NCI-H2196 (cell line): ENCODE results near the gene MB.

ENCODE experiments used
- DNase-seq: peaks from one replicate; lab custom pipeline; 2025; ENCODE audit not compliant: unreplicated experiment; lab: John Stamatoyannopoulos, UW

MB gene

GRCh38 chr22:35597692-35598395, 19.3 kb downstream of the MB start:
- DNase-seq = no peak

DNA sequence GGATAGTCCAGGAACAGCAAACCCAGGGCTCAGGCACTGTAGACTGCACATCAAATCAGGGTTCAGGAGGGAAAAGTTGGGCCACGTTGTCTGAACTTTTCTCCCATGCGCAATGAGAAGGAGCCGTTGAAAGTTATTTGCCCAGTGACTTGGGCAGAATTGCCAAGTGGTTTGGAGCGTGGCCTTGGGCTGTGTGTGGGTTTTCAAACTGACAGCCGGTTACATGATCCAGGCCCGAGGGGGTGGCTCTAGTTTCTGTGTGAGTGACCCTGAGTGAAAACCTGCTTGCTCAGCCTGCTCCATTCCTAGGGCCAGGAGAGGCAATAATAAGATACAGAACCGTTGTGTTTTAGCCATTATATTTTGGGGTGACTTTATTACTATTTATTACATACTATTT, 20.3 kb downstream of the MB start:
- DNase-seq = no peak

GRCh38 chr22:35594686-35595085, 22.4 kb downstream of the MB start:
- DNase-seq = no peak

- DNase-seq = no peak
Observed at GRCh38 chr22:35593891-35594470, 23.1 kb downstream of the MB start.

DNA sequence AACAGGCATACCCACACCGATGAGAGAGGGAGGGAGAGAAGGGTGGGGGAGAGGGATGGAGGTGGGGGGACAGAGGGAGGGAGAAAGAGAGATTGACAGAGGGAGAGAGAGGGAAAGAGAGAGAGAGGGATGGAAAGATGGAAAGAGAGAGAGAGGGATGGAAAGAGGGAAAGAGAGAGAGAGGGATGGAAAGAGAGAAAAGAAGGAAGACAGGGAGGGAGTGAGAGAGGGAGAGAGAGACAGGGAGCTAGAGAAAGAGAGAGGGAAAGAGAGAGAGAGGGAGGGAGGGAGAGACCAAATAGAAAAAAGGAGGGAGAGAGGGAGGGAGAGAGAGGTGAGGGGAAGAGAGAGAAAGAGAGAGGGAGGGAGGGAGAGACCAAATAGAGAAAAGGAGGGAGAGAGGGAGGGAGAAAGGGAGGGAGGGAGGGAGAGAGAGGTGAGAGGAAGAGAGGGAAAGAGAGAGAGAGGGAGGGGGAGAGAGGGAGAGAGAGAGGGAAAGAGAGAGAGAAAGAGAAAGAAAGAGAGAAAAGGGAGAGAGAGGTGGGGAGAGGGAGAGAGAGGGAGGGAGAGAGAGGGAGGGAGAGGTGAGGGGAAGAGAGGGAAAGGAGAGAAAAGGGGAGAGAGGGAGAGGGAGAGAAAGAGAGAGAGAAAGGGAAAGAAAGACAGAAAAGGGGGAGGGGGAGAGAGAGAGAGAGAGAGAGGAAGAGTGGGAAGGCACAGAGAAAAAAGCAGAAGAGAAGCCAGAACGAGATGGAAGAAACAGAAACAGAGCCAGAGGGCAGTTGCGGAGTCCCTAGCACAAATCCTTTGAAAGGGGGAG, 23.8 kb downstream of the MB start:
- DNase-seq = no peak

DNA sequence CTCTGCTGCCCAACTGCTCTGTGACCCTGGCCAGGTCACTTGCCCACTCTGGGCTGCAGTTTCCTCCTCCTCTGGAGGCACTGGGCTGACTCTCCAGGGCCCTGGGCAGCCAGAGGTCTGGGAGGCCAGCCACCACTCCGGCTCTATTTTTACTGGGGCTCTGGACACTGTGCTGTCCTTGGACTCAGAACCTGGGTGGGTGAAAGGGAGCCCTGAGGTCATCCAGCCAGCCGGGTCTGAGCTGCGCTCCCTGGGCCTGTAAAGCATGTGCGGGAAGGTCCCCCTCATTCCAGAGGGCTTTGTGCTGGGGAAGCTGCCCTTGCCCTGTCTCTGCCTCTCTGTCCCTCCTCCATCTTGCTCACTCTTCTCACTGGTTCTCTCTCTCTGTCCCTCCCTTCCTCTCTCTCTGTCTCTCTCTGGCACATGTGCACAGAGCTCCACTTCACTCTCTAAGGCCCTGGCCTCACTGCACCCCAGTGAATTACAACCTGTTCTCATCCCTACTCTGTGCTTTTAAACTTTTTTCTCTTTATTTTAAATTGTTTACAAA, 24.6 kb downstream of the MB start:
- DNase-seq = no peak

DNA sequence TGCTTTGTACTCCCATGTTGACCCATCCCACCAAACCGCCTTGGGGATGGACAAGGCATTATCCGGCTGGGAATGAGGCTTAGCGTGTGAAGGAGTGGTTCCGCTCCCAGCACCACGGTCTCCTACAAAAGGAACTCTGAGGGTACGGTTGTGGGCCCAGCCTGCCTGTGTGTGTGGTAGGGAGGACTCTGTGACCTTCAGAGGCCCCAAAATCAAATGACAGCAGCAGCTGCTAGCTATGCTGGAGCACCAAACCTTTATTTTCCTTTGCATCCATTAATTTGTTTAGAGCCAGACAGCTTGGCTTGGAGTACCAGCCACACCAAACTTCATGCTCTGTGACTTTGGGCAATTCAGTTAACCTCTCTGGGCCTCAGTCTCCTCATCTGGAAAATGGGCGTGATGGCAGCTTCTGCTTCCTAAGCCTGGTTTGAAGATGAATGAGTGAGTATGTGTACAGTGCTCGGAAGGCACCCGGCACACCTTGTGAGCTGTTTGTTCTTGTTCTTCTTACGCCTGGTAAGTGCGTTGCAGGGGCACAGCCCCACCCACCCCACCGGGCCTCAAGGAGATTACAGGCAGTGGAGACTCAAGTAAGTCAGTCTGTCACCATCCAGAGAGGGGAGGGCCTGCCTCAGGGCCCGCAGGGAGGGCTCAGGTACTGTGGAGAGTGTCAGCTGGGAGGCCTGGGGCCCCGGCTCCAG, 25.3 kb downstream of the MB start:
- DNase-seq = no peak

- DNase-seq = no peak
Observed at GRCh38 chr22:35590634-35591295, 26.4 kb downstream of the MB start.

DNA sequence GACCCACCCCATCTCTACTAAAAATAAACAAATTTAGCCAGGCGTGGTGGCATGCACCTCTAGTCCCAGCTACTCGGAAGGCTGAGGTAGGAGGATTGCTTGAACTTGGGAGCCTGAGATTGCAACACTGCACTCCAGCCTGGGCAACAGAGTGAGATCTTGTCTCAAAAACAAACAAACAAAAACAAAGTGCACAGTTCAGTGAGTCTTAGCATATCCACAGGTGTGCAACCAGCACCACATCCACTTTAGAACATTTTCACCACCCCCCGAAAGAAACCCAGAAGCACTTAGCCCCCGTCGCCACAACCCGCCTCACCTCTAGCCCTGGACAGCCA, 27.4 kb downstream of the MB start:
- DNase-seq = no peak

DNA sequence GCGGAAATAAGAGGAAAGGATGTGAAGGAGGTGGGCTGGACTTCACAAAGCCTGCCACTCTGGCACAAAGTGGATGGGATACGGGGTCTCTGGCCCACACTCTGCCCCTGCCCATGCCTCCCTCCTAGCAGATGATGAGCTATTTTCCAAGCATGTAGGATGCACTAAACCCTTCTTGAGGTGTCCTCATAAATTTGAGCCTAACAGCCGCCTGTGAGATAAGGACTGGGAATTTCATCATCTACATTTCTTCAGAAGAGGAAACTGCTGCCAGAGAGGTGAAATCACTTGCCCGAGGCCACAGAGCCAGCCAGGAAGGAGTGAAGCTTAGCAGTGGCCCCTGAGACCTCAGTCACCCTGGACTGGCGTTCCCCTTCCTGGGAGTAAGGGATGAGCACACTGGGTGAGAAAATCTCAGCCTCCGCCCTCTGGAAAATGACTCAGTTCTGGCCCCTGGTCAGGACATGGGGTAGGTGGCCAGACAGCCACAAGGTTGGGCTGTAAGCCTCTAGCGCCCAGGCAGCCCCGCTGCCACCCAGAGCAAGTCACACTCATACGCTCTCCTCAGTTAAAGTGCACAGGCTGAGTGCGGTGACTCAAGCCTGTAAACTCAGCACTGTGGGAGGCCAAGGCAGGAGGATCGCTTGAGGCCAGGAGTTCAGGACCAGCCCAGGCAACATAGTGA, 27.9 kb downstream of the MB start:
- DNase-seq = no peak

GRCh38 chr22:35587896-35588295, 29.2 kb downstream of the MB start:
- DNase-seq = no peak

DNA sequence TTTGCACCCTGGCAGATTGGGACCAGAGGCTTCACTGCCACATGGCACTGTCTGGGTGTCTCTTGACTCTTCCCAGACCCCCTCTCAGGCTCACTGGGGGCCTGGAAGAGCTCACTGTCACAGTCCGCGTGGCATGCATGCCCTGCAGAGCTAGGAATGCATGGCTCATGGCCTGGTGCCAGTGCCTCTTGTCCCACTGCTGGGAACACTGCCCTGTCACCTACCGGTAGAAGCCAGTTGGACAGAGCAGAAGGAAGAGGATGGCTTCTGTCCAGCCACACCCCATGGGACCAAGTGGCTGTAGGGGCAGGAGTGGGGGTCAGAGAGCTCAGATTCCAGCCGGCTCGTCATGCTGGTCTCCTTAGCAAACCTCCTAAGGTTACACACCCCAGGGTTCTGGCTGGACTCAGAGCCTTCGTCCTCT, 29.7 kb downstream of the MB start:
- peak; percentile 29 for DNase-seq

DNA sequence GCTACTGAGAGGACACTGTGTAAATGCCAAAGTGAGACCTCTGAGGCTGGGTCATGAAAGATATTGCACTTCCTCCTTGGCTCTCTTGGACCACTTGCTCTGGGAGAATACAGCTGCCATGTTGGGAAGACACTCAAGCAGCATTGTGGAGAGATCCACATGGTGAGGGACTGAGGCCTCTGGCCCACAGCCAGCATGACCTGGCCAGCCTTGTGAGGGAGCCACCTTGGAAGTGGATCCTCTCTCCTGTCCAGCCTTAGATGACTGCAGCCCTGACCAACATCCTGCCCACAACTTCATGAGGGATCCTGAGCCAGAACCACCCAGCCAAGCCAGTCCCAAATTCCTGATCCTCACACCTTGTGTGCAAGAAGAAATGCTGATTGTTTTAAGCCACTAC, 30.4 kb downstream of the MB start:
- DNase-seq = no peak

DNA sequence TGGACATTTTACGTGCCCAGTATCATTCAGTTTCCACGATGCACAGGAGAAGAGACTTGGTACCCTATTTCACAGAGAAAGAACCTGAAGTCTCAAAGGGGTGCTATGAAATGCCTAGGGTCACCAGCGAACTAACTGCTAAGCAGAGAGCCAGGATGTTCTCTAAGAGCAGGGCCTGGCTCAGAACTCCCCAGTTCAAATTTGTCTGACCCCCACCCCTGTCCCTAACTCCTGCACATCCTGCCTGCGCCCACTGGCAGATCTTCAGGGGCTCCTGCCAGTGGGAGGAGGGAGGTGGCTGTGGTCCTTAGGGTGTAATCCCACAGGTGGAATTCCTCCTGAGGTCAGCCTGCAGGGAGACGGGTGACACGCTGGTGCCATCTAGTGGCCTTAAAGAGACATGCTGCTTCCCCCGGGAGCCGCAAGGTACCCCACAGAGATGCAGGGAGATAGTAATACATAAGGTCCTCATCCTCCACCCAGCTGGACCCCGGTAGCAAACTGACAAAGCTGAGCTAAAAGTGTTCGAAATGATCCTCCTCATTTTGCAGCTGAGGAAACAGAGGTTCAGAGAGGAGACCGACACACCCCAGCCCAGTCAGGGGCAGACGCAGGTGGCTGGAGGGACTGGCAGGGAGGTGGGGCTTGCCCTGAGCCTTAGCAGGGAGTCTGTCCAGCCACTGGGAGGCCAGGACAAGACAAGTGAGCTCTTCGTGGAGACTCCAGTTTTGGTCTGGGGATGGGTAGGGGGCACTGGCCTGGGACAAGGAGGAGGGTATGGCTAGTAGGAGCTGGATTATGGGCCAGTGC, 34.1 kb downstream of the MB start:
- peak; percentile 52 for DNase-seq

GRCh38 chr22:35582218-35582860, 34.8 kb downstream of the MB start:
- no peak for DNase-seq

DNA sequence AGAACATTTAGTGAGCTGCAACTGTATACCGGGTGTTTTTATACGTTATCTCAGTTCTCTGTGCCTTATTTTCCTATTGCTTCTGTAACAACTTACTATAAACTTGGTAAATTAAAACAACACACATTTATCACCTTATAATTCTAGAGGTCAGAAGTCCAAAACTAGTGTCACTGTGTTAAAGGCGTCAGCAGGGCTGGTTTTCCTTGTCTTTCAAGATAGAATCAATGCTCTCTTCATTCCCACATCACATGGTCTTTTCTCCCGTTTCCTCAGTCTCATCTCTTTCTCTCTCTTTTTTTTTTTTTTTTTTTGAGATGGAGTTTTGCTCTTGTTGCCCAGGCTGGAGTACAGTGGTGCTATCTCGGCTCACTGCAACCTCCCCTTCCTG, 36.1 kb downstream of the MB start:
- DNase-seq = no peak

DNA sequence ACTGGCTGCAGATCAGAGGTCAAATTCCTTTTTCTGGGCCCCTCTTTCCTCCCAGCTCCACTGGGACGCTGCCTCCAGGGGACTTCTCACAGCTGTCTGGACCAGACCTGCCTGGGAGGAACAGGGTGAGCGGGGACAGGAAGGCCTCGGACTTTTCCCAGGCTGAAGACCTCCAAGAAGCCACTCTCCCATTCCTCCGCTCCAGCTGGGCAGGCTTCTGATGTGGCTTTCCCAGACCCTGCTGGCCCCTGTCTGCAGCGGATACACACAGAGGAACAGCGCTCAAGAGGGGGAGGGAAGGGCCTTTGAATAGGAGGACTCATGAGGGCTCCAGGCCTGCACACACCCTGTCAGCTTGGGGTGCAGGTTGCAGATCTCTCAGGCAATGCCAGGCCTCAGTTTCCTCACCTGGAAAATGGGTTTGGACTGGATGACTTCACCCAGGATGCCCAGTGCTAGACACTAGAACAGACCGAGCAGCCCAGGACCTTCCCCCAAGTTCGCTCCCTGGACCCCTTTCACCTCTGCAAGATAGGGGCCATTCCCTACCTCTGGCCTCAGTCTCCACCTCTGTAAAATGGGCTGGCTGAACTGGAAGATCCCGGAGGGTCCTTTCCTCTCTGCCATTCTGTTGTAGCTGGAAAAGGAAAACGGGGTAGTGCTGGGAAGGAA, 36.6 kb downstream of the MB start:
- no peak for DNase-seq

GRCh38 chr22:35578836-35579575, 38.1 kb downstream of the MB start:
- no peak for DNase-seq
